Endothelial cell of umbilical vein (primary cell): ENCODE results near the gene TK1. TPM values are rescaled to one million over a fixed set of nuclear protein-coding genes. Genes with fewer than 3 reads are reported as not detected.

Experiments used
- BruUV-seq: library from RNA; stranded (reverse); fragments of 400-500 nt; replicated peaks from 2 replicates; lab custom pipeline; 2021; lab: Mats Ljungman, UMichigan
- CTCF ChIA-PET: fragments of 300-600, 350-600 bp; sonication (Branson Sonifier 250); formaldehyde crosslinking; loops from one replicate; lab custom pipeline; 2021; ENCODE audit warnings: antibody characterized with exemption, inconsistent platforms; lab: Charles Lee
- POLR2A ChIA-PET: fragments of 300-600, 350-600 bp; sonication (Branson Sonifier 250); formaldehyde crosslinking; loops from one replicate; lab custom pipeline; 2021; ENCODE audit warnings: antibody characterized with exemption, inconsistent platforms; lab: Charles Lee
- DNase-seq: peaks from one replicate; pipeline ENCODE4 v3.0.0-alpha.2; 2011; ENCODE audit warnings: low read depth, low spot score
- FAIRE-seq: peaks from 2 replicates; lab custom pipeline; 2011; peaks lifted over from hg19 to GRCh38; lab: Jason Lieb, UNC
- H2AFZ ChIP-seq: 2 replicates; pipeline ENCODE4 v1.6.0; 2012; ENCODE audit warnings: low read depth, low read length, control low read depth, inconsistent platforms
- H3K27ac ChIP-seq: 2 replicates; pipeline ENCODE4 v1.5.1; 2011; ENCODE audit warnings: low read depth, mild to moderate bottlenecking, control low read depth, low read length, moderate library complexity; ENCODE audit not compliant: insufficient read depth
- H3K27me3 ChIP-seq, 2 experiments: 2 replicates each; pipeline versions ENCODE4 v1.6.0 to v1.6.1; 2011; ENCODE audit warnings: low read length in 2 of 2, mixed read lengths in 1 of 2; ENCODE audit not compliant: control insufficient read depth in 2 of 2, insufficient read depth in 2 of 2
- H3K36me3 ChIP-seq, 2 experiments: 2 replicates in 1 of 2; 3 replicates in 1 of 2; pipeline ENCODE4 v1.5.1; 2011; ENCODE audit warnings: low read length in 2 of 2, mild to moderate bottlenecking in 1 of 2, moderate library complexity in 1 of 2; ENCODE audit not compliant: control insufficient read depth in 2 of 2, insufficient read depth in 2 of 2; ENCODE audit errors: extremely low read depth in 1 of 2
- H3K4me1 ChIP-seq: 3 replicates; pipeline ENCODE4 v1.5.1; 2011; ENCODE audit warnings: mild to moderate bottlenecking, low read length; ENCODE audit not compliant: control insufficient read depth, insufficient read depth; ENCODE audit errors: extremely low read depth
- H3K4me2 ChIP-seq: 2 replicates; pipeline ENCODE4 v1.6.1; 2011; ENCODE audit warnings: low read length, control low read depth, mixed read lengths; ENCODE audit not compliant: insufficient read depth
- H3K4me3 ChIP-seq, 3 experiments: fragments of 200-600 bp in 1 of 3; sonication (generic), shearing (Covaris generic) in 1 of 3; replicated peaks in 1 of 3; 2 replicates each; pipeline ENCODE4 v1.5.1; 2011 to 2016; ENCODE audit warnings: control low read depth in 3 of 3, low read length in 3 of 3, mild to moderate bottlenecking in 2 of 3, inconsistent platforms in 1 of 3, low read depth in 1 of 3, moderate library complexity in 1 of 3; ENCODE audit not compliant: insufficient read depth in 1 of 3
- H3K79me2 ChIP-seq: 2 replicates; pipeline ENCODE4 v1.6.0; 2012; ENCODE audit warnings: low read length, inconsistent platforms; ENCODE audit not compliant: control insufficient read depth, insufficient read depth
- H3K9ac ChIP-seq: replicated peaks from 2 replicates; pipeline ENCODE3; 2011; ENCODE audit warnings: low read length, control low read depth; ENCODE audit not compliant: insufficient read depth; ENCODE audit errors: extremely low read depth
- H3K9me1 ChIP-seq: replicated peaks from 3 replicates; pipeline ENCODE4 v1.6.0; 2011; ENCODE audit warnings: mild to moderate bottlenecking, low read length; ENCODE audit not compliant: control insufficient read depth, insufficient read depth; ENCODE audit errors: extremely low read depth
- H3K9me3 ChIP-seq: replicated peaks from 2 replicates; pipeline ENCODE4 v1.5.1; 2012; ENCODE audit warnings: low read length, inconsistent platforms; ENCODE audit not compliant: control insufficient read depth, insufficient read depth
- H4K20me1 ChIP-seq: replicated peaks from 2 replicates; pipeline ENCODE3; 2011; ENCODE audit warnings: mild to moderate bottlenecking, low read length; ENCODE audit not compliant: control insufficient read depth, insufficient read depth; ENCODE audit errors: extremely low read depth
- EZH2 ChIP-seq: IDR thresholded peaks from 2 replicates; pipeline ENCODE4 v1.6.1; 2012; ENCODE audit warnings: borderline replicate concordance, low read depth, mild to moderate bottlenecking, moderate library complexity, low read length, inconsistent platforms; ENCODE audit not compliant: severe bottlenecking
- FOS ChIP-seq: IDR thresholded peaks from 2 replicates; pipeline ENCODE4 v1.6.1; 2011; ENCODE audit warnings: mild to moderate bottlenecking, low read length, moderate library complexity, borderline replicate concordance; ENCODE audit not compliant: insufficient read depth
- GATA2 ChIP-seq: IDR thresholded peaks from 2 replicates; pipeline ENCODE4 v1.7.0; 2011; ENCODE audit warnings: low read depth, mild to moderate bottlenecking, moderate library complexity, mixed read lengths, low read length; ENCODE audit not compliant: insufficient read length, insufficient read depth
- JUN ChIP-seq: IDR thresholded peaks from 2 replicates; pipeline ENCODE4 v1.6.1; 2011; ENCODE audit warnings: borderline replicate concordance, low read depth; ENCODE audit not compliant: insufficient read length, insufficient read depth
- MYC ChIP-seq: IDR thresholded peaks from one replicate; pipeline ENCODE4 v1.6.1; 2011; ENCODE audit warnings: mild to moderate bottlenecking, low read depth, low read length
- POLR2A ChIP-seq: IDR thresholded peaks from 2 replicates; pipeline ENCODE4 v1.6.1; 2012; ENCODE audit warnings: low read depth, mild to moderate bottlenecking, control low read depth, low read length
- POLR2AphosphoS5 ChIP-seq: IDR thresholded peaks from 2 replicates; pipeline ENCODE4 v1.6.1; 2012; ENCODE audit warnings: low read depth, mild to moderate bottlenecking, control low read depth, low read length, moderate library complexity; ENCODE audit not compliant: insufficient read depth
- dilution Hi-C: fragments of 300-500 bp; cut with MboI; formaldehyde crosslinking; loops from one replicate; pipeline ENCODE4 v1.15.0; 2019; ENCODE audit warnings: low sequenced_read_pairs; ENCODE audit not compliant: extremely low pct_ligation_motif_present
- intact Hi-C: fragments of 100-400 bp; cut with micrococcal nuclease; formaldehyde crosslinking; loops from one replicate; pipeline ENCODE4 v1.10.0; 2022
- polyA plus RNA-seq, 4 experiments: library from polyadenylated mRNA; depleted of rRNA in 3 of 4; stranded (reverse) in 3 of 4; unstranded in 1 of 4; fragments of >200 nt; gene quantifications; 2 replicates each; pipeline versions ENCODE4 v1.2.1 to v1.2.3, GENCODE V29; 2011 to 2012; ENCODE audit warnings: missing spikeins in 1 of 4
- total RNA-seq: library from RNA; stranded (reverse); gene quantifications from 2 replicates; pipeline ENCODE4 v1.2.3, GENCODE V29; 2021
- TF ChIP-seq, protein P1 (sequence below), 2 donors: IDR thresholded peaks; 1 replicate in 1 of 2; 2 replicates in 1 of 2; pipeline ENCODE4 v1.5.1; 2011; ENCODE audit warnings: low read length in 2 of 2, mild to moderate bottlenecking in 2 of 2, moderate library complexity in 2 of 2, control low read depth in 1 of 2, inconsistent platforms in 1 of 2, low read depth in 1 of 2; ENCODE audit not compliant: insufficient read depth in 1 of 2; ENCODE audit errors: extremely low read depth in 1 of 2
- TF ChIP-seq, protein P2 (sequence below): IDR thresholded peaks from 2 replicates; pipeline ENCODE4 v1.6.1; 2011; ENCODE audit not compliant: insufficient read depth, insufficient read length

TK1 gene
- total and polyA plus RNA-seq, 2 donors (not counting 3 experiments of a cell fraction or from before 2014, with no cell fraction given) = 111 to 159 TPM

DNA sequence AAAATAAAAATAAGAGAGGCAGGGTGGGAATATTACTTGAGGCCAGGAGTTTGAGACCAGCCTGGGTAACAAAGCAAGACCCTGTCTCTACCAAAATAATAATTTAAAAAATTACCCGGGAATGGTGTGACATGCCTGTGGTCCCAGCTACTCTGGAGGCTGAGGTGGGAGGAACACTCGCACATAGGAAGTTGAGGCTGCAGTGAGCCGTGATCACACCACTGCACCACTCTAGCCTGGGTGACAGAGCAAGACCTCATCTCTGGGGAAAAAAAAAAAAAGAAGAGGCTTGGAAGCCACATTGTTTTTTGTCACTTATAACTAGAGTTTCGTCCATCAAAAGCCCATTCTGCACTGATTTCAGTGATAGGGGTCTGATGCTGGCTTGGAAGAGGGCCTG lies 41.3 kb upstream of the TK1 start:
- dilution Hi-C loops (no loop called here), intact Hi-C loops (no loop called here)
- Histone ChIP-seq H3K27ac (no peak overlapping the region), H2AFZ (no peak overlapping the region), H3K9me3 (no peaks in the 10 kb centered on the region), H3K4me1 (peaks cover 24% of the 10 kb centered on the region), H3K27me3 (peaks cover 21 to 25% of the 10 kb centered on the region in 2 experiments), H3K9ac (no peak overlapping the region), H3K79me2 (no peaks in the 10 kb centered on the region), H3K4me3 (no peak overlapping the region), H3K9me1 (no peaks in the 10 kb centered on the region), H3K36me3 (no peaks in the 10 kb centered on the region), H4K20me1 (no peaks in the 10 kb centered on the region), H3K4me2 (no peak overlapping the region)
- TF ChIP-seq GATA2 (no peak), JUN (no peak), MYC (no peak), POLR2AphosphoS5 (no peak), POLR2A (no peak), EZH2 (no peak), FOS (no peak)
- TF ChIP-seq, protein P1, sequence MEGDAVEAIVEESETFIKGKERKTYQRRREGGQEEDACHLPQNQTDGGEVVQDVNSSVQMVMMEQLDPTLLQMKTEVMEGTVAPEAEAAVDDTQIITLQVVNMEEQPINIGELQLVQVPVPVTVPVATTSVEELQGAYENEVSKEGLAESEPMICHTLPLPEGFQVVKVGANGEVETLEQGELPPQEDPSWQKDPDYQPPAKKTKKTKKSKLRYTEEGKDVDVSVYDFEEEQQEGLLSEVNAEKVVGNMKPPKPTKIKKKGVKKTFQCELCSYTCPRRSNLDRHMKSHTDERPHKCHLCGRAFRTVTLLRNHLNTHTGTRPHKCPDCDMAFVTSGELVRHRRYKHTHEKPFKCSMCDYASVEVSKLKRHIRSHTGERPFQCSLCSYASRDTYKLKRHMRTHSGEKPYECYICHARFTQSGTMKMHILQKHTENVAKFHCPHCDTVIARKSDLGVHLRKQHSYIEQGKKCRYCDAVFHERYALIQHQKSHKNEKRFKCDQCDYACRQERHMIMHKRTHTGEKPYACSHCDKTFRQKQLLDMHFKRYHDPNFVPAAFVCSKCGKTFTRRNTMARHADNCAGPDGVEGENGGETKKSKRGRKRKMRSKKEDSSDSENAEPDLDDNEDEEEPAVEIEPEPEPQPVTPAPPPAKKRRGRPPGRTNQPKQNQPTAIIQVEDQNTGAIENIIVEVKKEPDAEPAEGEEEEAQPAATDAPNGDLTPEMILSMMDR (IDR thresholded peaks at IDR 0.05; ENCODE audit: extremely low read depth in 1 of 2, insufficient read depth in 1 of 2, low read depth in 1 of 2, low read length in 2 of 2) = no peak
- TF ChIP-seq, protein P2, sequence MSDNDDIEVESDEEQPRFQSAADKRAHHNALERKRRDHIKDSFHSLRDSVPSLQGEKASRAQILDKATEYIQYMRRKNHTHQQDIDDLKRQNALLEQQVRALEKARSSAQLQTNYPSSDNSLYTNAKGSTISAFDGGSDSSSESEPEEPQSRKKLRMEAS = no peak
- CTCF ChIA-PET = interaction anchor here (0.6 to 1.9 kb wide), 2 partner anchors 23 to 624 kb away, joined by 3 to 7 read pairs; no protein-coding TSS in a partner anchor
- POLR2A ChIA-PET = no interaction called here
- FAIRE-seq = no peak
- DNase-seq = no peak
- BruUV-seq = no TSS peak
